HL-60/S4 (cell line): ENCODE data around the gene SKIC2.
"Not testable (repeated sequence)": the region's sequence is repeated elsewhere in the genome, so short reads cannot be mapped to it uniquely, and the experiment has no call there.

Experiments
- in situ Hi-C: fragments of 300-500 bp; cut with MboI; formaldehyde crosslinking; loops from 2 replicates; pipeline ENCODE4 v1.14.3; 2022; ENCODE audit warnings: low sequenced_read_pairs

The SKIC2 gene

DNA sequence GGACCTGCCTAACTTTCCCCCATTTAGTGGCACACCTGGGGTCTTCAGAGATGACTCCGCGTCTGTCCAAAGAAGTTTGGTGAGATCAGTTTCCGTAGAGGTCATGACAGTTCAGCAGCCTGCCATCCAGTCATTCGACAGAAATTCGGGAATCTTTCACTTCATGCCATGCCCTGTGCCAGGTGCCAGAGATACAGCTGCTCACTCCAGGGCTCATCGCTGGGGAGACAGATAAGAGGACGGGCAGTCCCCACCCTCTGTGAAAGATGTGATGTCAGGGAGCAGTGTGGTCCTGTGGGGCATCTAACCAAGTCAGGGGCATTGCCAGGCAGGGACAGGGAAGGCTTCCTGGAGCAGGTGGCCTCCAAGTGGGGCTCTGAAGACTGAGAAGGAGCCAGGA is 44.3 kb downstream of the SKIC2 start:
- in situ Hi-C loops, result not testable (repeated sequence)

DNA sequence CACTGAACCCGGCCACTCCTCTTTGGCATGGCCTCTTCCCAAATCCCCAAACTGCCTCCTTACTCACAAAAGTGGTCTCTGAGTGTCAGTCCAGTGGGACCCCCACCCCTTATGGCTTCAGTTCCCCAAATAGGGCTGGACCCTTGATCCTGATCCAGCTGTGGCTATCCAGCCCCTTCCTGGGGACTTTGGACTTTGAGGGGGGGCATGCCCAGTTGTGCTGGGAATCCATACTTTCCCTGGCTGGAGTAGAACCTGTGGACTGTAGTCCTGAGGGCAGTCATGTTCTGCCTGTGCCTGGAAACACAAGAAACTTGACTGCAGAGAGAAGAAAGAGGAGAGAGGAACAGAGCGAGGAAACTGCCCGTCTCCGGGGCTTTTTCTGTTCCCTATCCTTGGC is 45.4 kb downstream of the SKIC2 start:
- in situ Hi-C loops, result not testable (repeated sequence)

DNA sequence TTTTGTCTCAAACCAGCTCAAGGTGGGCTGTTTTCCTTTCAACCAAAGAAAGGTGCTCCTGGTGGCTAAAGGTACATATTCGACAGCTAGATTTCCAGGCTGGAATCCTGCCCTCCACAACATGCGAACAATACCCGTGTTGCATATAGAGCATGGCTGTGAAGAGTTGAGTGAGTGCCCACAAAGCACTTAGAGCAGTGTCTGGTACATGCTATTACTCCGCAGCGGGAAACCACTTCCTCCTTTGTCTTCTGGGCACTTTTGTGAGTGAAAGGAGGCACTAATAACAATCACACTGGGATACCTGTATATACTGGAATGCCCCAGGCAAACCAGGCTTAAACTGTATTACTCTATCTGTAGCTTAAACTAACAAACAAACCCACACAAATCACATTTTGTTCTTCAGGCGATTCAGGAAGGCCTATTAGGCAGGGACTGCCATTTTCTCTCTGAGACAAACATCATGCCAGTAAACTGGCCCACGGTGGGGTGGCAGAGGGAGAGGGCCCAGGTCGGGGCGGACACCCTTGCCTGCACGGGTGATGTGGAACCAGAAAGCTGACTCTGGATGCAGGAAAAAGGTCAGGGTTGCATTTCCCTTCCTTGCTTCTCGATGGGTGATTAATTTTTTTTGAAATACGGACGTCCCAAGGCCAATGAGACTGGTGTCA is 46.0 kb downstream of the SKIC2 start:
- in situ Hi-C loops, result not testable (repeated sequence)

DNA sequence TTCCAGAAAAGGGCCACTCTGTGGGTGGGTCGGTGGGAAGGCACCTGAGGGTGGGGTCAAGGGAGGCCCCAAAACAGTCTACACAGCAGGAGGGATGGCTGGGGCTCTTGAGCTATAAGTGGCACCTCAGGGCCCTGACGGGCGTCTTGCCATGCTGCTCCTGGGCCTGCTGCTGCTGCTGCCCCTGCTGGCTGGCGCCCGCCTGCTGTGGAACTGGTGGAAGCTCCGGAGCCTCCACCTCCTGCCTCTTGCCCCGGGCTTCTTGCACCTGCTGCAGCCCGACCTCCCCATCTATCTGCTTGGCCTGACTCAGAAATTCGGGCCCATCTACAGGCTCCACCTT is 46.5 kb downstream of the SKIC2 start:
- in situ Hi-C loops, result not testable (repeated sequence)

DNA sequence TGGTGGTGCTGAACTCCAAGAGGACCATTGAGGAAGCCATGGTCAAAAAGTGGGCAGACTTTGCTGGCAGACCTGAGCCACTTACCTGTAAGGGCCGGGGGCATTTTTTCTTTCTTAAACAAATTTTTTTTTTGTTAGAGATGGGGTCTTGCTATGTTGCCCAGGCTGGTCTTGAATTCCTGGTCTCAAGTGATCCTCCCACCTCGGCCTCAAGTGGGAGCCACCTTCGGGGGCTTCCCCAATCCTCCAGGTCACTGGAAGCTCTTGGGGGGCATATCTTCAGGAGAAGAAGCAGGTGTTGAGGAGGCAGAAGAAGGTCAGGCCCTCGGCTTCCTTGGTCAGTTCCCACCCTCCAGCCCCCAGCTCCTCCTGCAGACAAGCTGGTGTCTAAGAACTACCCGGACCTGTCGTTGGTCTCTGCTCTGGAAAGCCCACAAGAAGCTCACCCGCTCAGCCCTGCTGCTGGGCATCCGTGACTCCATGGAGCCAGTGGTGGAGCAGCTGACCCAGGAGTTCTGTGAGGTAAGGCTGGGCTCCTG is 47.1 kb downstream of the SKIC2 start:
- in situ Hi-C loops, result not testable (repeated sequence)

DNA sequence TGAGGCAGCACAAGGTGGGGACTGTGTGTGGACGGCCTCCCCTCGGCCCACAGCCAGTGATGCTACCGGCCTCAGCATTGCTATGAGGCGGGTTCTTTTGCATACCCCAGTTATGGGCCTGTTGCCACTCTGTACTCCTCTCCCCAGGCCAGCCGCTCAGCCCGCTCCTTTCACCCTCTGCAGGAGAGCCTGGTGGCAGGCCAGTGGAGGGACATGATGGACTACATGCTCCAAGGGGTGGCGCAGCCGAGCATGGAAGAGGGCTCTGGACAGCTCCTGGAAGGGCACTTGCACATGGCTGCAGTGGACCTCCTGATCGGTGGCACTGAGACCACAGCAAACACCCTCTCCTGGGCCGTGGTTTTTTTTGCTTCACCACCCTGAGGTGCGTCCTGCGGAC is 48.1 kb downstream of the SKIC2 start:
- in situ Hi-C loops, result not testable (repeated sequence)

DNA sequence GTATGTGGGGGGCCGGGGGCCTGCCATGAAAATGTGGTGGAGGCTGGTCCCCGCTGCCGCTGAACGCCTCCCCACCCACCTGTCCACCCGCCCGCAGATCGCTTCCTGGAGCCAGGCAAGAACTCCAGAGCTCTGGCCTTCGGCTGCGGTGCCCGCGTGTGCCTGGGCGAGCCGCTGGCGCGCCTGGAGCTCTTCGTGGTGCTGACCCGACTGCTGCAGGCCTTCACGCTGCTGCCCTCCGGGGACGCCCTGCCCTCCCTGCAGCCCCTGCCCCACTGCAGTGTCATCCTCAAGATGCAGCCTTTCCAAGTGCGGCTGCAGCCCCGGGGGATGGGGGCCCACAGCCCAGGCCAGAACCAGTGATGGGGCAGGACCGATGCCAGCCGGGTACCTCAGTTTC is 49.1 kb downstream of the SKIC2 start:
- in situ Hi-C loops, result not testable (repeated sequence)

DNA sequence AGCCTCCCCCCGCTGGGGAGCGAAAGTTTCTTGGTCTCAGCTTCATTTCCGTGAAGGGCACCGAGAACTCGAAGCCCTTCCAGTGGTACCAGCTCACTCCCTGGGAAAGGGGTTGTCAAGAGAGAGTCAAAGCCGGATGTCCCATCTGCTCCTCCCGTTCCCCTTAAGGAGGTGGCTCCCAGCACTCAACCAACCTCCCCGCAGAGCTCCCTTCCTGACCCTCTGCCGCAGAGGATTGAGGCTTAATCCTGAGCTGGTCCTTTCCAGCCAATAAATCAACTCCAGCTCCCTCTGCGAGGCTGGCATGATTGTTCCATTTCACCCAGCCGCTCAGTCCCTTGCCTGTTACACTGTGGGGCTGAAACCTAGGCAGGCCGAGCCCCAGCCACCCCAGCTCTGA is 49.6 kb downstream of the SKIC2 start:
- in situ Hi-C loops, result not testable (repeated sequence)

DNA sequence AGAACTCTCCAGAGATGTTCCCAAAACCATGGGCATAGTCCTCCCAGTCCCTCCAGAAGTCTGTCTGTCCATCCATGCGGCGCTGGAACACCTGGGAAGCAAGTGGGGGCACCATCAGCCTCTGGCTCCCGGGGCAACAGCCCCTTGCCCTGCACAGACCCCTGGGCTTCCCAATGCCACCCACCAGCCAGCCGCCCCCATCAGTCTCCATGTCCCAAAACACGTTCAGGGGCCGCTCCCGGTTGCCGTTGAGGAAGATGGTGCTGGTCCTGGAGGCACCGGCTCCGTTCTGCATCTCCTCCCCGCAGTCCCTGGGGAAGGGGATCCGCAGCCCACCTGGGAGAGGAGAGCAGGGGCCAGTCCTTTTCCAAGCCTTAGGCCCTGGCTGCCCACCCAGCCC is 50.6 kb downstream of the SKIC2 start:
- in situ Hi-C loops, result not testable (repeated sequence)

DNA sequence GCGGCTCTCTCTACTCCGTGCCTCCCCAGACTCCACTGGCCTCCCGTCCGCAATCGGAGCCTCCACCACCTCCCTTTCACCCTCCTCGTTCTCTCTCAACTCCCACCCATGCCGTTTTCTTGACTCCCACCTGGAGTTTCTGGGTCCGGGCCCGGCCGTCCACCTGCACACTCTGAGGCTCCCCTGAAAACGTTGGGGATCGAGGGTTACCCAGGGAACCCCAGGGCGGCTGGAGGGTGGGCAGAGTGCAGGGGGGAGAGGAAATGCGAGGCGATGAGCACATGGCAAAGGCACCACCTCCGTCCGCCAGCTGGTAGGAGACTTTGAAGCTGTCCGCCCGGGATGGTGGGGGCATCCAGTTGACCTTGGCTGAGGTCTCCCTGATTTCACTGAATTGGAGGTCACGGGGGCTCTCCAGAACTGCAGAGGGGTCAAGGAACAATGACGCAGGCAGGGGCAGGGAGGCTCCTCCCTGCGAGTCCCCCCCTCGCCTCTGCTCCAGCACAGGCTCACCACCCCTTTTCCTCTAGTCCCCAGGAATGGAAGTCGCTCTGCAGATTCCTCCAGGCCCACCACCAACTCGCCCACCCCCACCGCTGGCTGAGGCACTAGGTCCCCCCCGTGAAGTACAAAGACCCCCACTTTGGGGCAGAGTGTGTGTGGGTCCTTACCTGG is 52.0 kb downstream of the SKIC2 start:
- in situ Hi-C loops, result not testable (repeated sequence)

DNA sequence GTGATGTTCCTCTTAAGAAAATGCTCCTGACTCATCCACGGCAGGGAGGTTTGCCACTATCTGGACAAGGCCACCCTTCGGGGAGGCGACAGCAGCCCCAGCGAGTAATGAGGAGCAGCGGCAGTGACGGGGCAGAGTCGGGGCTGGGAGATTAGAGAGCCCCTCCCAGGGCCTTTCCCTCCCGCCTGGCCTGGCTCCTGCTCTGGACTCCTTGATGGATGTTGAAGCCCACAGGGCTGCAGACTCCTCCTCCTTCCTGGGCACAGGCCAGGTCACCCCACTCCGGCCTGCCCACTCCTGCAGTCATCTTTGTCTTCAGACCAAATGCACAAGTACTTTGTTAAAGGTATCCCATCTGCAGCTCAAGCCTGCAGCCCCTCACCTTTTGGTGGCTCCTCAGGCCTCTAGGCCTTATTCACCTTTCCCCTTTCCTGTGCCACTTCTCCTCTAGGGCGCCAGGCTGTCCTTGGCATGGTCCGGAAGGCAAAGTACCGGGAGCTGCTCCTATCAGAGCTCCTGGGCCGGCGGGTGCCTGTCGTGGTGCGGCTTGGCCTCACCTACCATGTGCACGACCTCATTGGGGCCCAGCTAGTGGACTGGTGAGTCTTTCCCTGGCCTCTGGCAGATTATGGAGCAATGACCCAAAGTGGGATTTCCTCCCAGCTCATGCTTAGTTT is 54.1 kb downstream of the SKIC2 start:
- in situ Hi-C loops, result not testable (repeated sequence)

DNA sequence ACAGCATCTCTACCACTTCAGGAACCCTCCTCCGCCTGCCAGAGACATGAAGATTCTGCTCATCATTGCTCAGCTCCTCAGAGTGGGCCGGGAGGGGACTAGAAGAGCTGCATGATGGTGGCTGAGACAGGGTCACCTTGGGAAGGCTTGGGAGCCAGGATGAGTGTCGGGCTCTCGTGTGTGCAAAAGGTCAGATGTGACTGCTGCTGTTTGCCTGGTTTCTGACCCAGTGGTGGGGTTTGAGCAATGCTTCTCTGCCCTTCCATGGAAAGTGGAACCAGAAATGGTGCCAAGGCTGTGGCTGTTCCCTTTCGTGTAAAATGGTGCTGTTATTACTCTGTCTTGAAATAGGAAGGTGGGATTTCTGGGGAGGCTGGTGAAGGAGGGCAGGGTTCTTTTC is 54.8 kb downstream of the SKIC2 start:
- in situ Hi-C loops, result not testable (repeated sequence)

DNA sequence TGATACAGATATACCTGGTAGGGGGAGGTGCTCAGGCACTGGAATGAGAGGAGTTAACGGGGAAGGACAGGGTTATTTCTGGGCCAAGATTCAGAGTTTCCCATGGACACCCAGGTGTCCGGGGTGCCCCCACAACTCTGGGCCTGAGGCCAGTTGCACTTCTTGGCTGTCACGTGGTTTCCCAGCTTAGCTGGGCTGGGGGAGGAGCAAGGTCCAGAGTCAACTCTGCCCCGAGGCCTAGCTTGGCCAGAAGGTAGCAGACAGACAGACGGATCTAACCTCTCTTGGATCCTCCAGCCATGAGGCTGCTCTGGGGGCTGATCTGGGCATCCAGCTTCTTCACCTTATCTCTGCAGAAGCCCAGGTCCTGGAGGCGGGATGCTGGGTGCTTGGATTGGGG is 55.6 kb downstream of the SKIC2 start, which contains the start of gene C4B:
C4B (plus strand) TSS at position 249 of the 400 bp plus-strand sequence; CDS start at position 300, 51 bp downstream.
- in situ Hi-C loops, result not testable (repeated sequence)
